Hepatocyte (in vitro differentiated cells): ENCODE measurements around the gene CRTAC1.

Source experiments
- CTCF ChIP-seq: fragments of 200-600 bp; sonication (generic); IDR thresholded peaks from 2 replicates; pipeline ENCODE4 v1.5.1; 2016; ENCODE audit warnings: antibody characterized with exemption, mild to moderate bottlenecking; ENCODE audit not compliant: poor library complexity
- EZH2 ChIP-seq: fragments of 200-600 bp; sonication (generic); IDR thresholded peaks from 2 replicates; pipeline ENCODE4 v1.6.1; 2016; ENCODE audit warnings: antibody characterized with exemption, mild to moderate bottlenecking, borderline replicate concordance
- EZH2phosphoT487 ChIP-seq: fragments of 200-600 bp; sonication (generic); IDR thresholded peaks from one replicate; pipeline ENCODE4 v1.6.1; 2018; ENCODE audit warnings: antibody characterized with exemption, mild to moderate bottlenecking, low read depth, moderate library complexity; ENCODE audit not compliant: unreplicated experiment, severe bottlenecking

GRCh38 chr10:97907830-97908229, 122.6 kb downstream of the CRTAC1 start:
- TF ChIP-seq CTCF, result no peak
- no peak for TF ChIP-seq EZH2
- TF ChIP-seq EZH2phosphoT487, result no peak
